ENCODE data around the gene MALAT1.
A peak's percentile ranks its signal among the peaks of the same experiment; 100 is the strongest.

MALAT1 gene

DNA sequence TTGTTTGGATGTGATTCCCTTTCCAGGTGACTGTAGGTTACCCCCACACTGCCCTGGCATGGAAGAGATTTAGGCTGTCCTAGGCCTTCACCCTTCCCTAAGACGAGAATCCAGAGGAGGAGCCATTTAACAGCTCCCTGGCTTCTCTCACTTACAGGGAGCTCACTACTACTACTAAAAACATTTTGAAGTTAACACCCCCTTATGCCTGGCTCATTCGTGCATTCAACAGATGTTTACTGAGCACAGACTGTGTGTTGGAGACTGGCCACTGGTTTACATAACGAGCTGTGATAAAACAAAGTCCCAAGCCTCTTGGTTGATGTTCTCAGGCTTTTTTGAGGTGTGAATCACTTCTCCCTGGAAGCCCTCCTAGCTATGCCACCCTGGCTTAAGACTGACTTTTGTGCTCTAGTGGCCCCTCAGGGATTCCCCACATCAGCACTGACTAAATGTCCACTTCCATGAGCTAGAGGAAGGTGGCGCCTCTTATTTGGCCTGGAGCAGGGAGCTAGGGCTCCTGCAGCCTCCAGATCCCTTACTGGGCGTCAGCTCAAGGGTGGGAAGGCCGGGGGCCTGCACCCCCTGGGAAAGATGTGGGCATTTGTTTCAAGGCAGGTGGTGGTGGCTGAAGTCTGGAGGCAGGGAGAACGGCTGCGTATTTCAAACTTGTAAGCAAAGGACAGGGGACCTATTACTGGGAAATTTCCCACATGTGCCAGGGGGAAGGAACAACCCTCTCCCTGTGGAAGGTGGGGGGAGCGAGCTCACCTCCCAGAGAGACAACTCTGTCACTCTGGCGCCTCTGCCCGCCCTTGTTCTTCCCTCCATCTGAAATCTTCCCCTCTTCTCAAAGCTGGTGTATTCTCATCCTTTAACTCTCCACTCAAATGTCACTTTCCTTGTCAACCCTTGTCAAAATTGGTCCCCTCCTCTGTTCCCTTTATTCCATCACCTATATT is 19.4 kb upstream of the MALAT1 start:
- H3K9ac ChIP-seq (ENCODE audit: low read length), result peak overlapping the region; percentile 99
- peak overlapping the region; percentile 97 to 99 for H2BK12ac ChIP-seq (ENCODE audit: low read length in 2 of 2)
- no peak overlapping the region for H3K23ac ChIP-seq (ENCODE audit: low read length in 2 of 2)
- H3K4ac ChIP-seq (ENCODE audit: low read depth in 1 of 2, low read length in 2 of 2), result peak overlapping the region; percentile 94 to 95
- peak overlapping the region; percentile 93 for H2BK15ac ChIP-seq (ENCODE audit: low read depth, poor library complexity, severe bottlenecking)
- peak overlapping the region in 1 of 2 experiments; percentile 70 for H3K4me3 ChIP-seq (ENCODE audit: insufficient read depth in 1 of 2, low read depth in 1 of 2, low read length in 2 of 2)
- no peaks in the 10 kb centered on the region for H3K9me3 ChIP-seq (ENCODE audit: control insufficient read depth, low read length)
- H2BK120ac ChIP-seq (ENCODE audit: low read depth, low read length), result peak overlapping the region; percentile 85
- H3K14ac ChIP-seq (ENCODE audit: low read length in 2 of 2), result peak overlapping the region in 1 of 2 experiments; percentile 83
- peaks cover 4% of the 10 kb centered on the region for H3K79me1 ChIP-seq (replicated peaks; ENCODE audit: low read length, poor library complexity, severe bottlenecking)
- peak overlapping the region; percentile 58 for H3K27ac ChIP-seq (ENCODE audit: low read length, poor library complexity, severe bottlenecking)
- H3K4me1 ChIP-seq (ENCODE audit: control insufficient read depth, insufficient read depth, low read depth, low read length), result peaks cover 20% of the 10 kb centered on the region
- peak overlapping the region; percentile 57 for H2BK5ac ChIP-seq (ENCODE audit: low read depth, low read length, poor library complexity, severe bottlenecking)
- no peaks in the 10 kb centered on the region for H3K36me3 ChIP-seq (ENCODE audit: control insufficient read depth in 1 of 2, insufficient read depth in 2 of 2, low read depth in 1 of 2, low read length in 2 of 2)
- WGBS, result 52% methylated on average over 11 of the region's 11 CpGs
- peak; percentile 97 for DNase-seq
- H2AK5ac ChIP-seq (ENCODE audit: low read length, severe bottlenecking), result peak overlapping the region; percentile 42
- no peak overlapping the region for H3K4me2 ChIP-seq (ENCODE audit: low read length, poor library complexity, severe bottlenecking)
- H4K8ac ChIP-seq (ENCODE audit: low read length), result peak overlapping the region; percentile 66
- H3K18ac ChIP-seq (ENCODE audit: low read depth in 1 of 2, low read length in 2 of 2), result peak overlapping the region; percentile 73 to 98
- peak overlapping the region; percentile 85 for H4K91ac ChIP-seq (ENCODE audit: low read length)
- no peak overlapping the region for H2AFZ ChIP-seq (ENCODE audit: low read depth, low read length)
- no peaks in the 10 kb centered on the region for H3K27me3 ChIP-seq (ENCODE audit: control insufficient read depth in 1 of 2, insufficient read depth in 1 of 2, low read length in 2 of 2)

DNA sequence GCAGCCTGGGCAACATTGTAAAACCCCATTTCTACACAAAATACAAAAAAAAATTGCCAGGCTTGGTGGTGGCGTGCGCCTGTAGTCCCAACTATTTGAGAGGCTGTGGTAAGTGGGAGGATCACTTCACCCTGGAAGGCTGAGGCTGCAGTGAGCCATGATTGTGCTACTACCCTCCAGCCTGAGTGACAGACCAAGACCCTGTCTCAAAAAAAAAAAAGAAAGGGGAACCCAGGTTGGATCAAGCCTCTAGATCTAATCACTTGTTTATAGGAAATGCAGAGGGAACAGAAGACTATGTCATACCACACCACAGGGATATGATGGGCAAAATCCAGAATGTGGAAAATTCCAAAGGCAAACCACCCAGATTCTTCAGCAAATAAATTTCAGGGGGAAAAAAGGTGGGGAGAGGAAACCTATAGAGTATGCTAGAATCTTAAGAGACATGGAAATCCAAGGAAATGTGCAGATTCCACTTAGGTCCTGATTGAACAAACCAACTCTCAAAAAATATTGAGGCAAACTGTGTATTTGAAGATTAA is 16.5 kb upstream of the MALAT1 start:
- 100% methylated on average over 2 of the region's 2 CpGs for WGBS
- H4K8ac ChIP-seq (ENCODE audit: low read length), result no peak overlapping the region
- H2AK5ac ChIP-seq (ENCODE audit: low read length, severe bottlenecking), result peak overlapping the region; percentile 19
- no peak overlapping the region for H3K4me2 ChIP-seq (ENCODE audit: low read length, poor library complexity, severe bottlenecking)
- H3K36me3 ChIP-seq (ENCODE audit: control insufficient read depth in 1 of 2, insufficient read depth in 2 of 2, low read depth in 1 of 2, low read length in 2 of 2), result no peaks in the 10 kb centered on the region
- DNase-seq, result no peak
- H3K9ac ChIP-seq (ENCODE audit: low read length), result peak overlapping the region; percentile 72
- H3K9me3 ChIP-seq (ENCODE audit: control insufficient read depth, low read length), result no peaks in the 10 kb centered on the region
- no peak overlapping the region for H3K14ac ChIP-seq (ENCODE audit: low read length in 2 of 2)
- peak overlapping the region; percentile 84 for H2BK120ac ChIP-seq (ENCODE audit: low read depth, low read length)
- peak overlapping the region in 1 of 2 experiments; percentile 22 for H3K4ac ChIP-seq (ENCODE audit: low read depth in 1 of 2, low read length in 2 of 2)
- H3K79me1 ChIP-seq (replicated peaks; ENCODE audit: low read length, poor library complexity, severe bottlenecking), result peaks cover 3% of the 10 kb centered on the region
- H3K4me3 ChIP-seq (ENCODE audit: insufficient read depth in 1 of 2, low read depth in 1 of 2, low read length in 2 of 2), result no peak overlapping the region
- no peak overlapping the region for H2AFZ ChIP-seq (ENCODE audit: low read depth, low read length)
- H3K4me1 ChIP-seq (ENCODE audit: control insufficient read depth, insufficient read depth, low read depth, low read length), result peaks cover 28% of the 10 kb centered on the region
- H2BK5ac ChIP-seq (ENCODE audit: low read depth, low read length, poor library complexity, severe bottlenecking), result peak overlapping the region; percentile 45
- H2BK15ac ChIP-seq (ENCODE audit: low read depth, poor library complexity, severe bottlenecking), result no peak overlapping the region
- H3K27ac ChIP-seq (ENCODE audit: low read length, poor library complexity, severe bottlenecking), result peak overlapping the region; percentile 96
- peak overlapping the region; percentile 46 for H4K91ac ChIP-seq (ENCODE audit: low read length)
- peak overlapping the region; percentile 8 to 69 for H2BK12ac ChIP-seq (ENCODE audit: low read length in 2 of 2)
- no peaks in the 10 kb centered on the region for H3K27me3 ChIP-seq (ENCODE audit: control insufficient read depth in 1 of 2, insufficient read depth in 1 of 2, low read length in 2 of 2)
- no peak overlapping the region for H3K23ac ChIP-seq (ENCODE audit: low read length in 2 of 2)
- no peak overlapping the region for H3K18ac ChIP-seq (ENCODE audit: low read depth in 1 of 2, low read length in 2 of 2)

DNA sequence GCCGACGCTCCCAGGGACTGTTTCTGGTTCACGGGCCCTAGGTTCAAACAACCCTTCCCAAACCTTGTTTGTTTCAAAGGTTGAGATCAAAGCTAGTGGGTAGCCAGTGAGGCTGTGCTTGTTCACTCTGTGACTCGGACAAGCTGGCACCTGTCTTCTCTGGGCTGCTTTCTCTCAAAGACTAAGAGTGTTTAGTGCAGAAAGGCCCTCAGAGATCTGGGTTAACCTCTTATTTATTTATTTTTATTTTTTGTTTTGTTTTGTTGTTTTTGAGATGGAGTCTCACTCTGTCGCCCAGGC is 13.0 kb upstream of the MALAT1 start:
- peak overlapping the region in 1 of 2 experiments; percentile 95 for H3K4ac ChIP-seq (ENCODE audit: low read depth in 1 of 2, low read length in 2 of 2)
- H4K8ac ChIP-seq (ENCODE audit: low read length), result peak overlapping the region; percentile 72
- H3K9me3 ChIP-seq (ENCODE audit: control insufficient read depth, low read length), result no peaks in the 10 kb centered on the region
- DNase-seq, result no peak
- H4K91ac ChIP-seq (ENCODE audit: low read length), result peak overlapping the region; percentile 60
- peaks cover 42% of the 10 kb centered on the region for H3K4me1 ChIP-seq (ENCODE audit: control insufficient read depth, insufficient read depth, low read depth, low read length)
- H3K9ac ChIP-seq (ENCODE audit: low read length), result peak overlapping the region; percentile 91
- peak overlapping the region; percentile 73 for H2AK5ac ChIP-seq (ENCODE audit: low read length, severe bottlenecking)
- no peak overlapping the region for H3K4me2 ChIP-seq (ENCODE audit: low read length, poor library complexity, severe bottlenecking)
- WGBS, result 78% methylated on average over 5 of the region's 5 CpGs
- H2BK120ac ChIP-seq (ENCODE audit: low read depth, low read length), result peak overlapping the region; percentile 92
- no peaks in the 10 kb centered on the region for H3K27me3 ChIP-seq (ENCODE audit: control insufficient read depth in 1 of 2, insufficient read depth in 1 of 2, low read length in 2 of 2)
- no peaks in the 10 kb centered on the region for H3K36me3 ChIP-seq (ENCODE audit: control insufficient read depth in 1 of 2, insufficient read depth in 2 of 2, low read depth in 1 of 2, low read length in 2 of 2)
- no peak overlapping the region for H3K23ac ChIP-seq (ENCODE audit: low read length in 2 of 2)
- H2BK12ac ChIP-seq (ENCODE audit: low read length in 2 of 2), result peak overlapping the region; percentile 69 to 70
- H2BK15ac ChIP-seq (ENCODE audit: low read depth, poor library complexity, severe bottlenecking), result no peak overlapping the region
- peak overlapping the region; percentile 40 to 67 for H3K18ac ChIP-seq (ENCODE audit: low read depth in 1 of 2, low read length in 2 of 2)
- no peak overlapping the region for H2BK5ac ChIP-seq (ENCODE audit: low read depth, low read length, poor library complexity, severe bottlenecking)
- H3K4me3 ChIP-seq (ENCODE audit: insufficient read depth in 1 of 2, low read depth in 1 of 2, low read length in 2 of 2), result no peak overlapping the region
- H3K14ac ChIP-seq (ENCODE audit: low read length in 2 of 2), result no peak overlapping the region
- no peak overlapping the region for H2AFZ ChIP-seq (ENCODE audit: low read depth, low read length)
- H3K27ac ChIP-seq (ENCODE audit: low read length, poor library complexity, severe bottlenecking), result peak overlapping the region; percentile 64
- H3K79me1 ChIP-seq (replicated peaks; ENCODE audit: low read length, poor library complexity, severe bottlenecking), result peaks cover 1% of the 10 kb centered on the region

All from mesenchymal stem cell (in vitro differentiated cells and primary cell).